Trophoblast cell (in vitro differentiated cells and primary cell): Measurements from ENCODE around the gene CSH2.

Experiments
- DNase-seq, 2 donors: peaks; one replicate each; pipeline ENCODE4 v3.0.0-alpha.2; 2016
- H2AFZ ChIP-seq: 2 replicates; pipeline ENCODE4 v1.6.1; 2013; ENCODE audit warnings: low read length, moderate library complexity, mild to moderate bottlenecking; ENCODE audit not compliant: insufficient read depth, poor library complexity
- H2AK5ac ChIP-seq: 2 replicates; pipeline ENCODE4 v1.6.1; 2013; ENCODE audit warnings: mild to moderate bottlenecking, low read length
- H2BK120ac ChIP-seq: 2 replicates; pipeline ENCODE4 v1.6.1; 2013; ENCODE audit warnings: low read length, mild to moderate bottlenecking, moderate library complexity; ENCODE audit not compliant: insufficient read depth, poor library complexity
- H2BK12ac ChIP-seq: 2 replicates; pipeline ENCODE4 v1.6.1; 2013; ENCODE audit warnings: mild to moderate bottlenecking, low read length, moderate library complexity
- H2BK5ac ChIP-seq: 2 replicates; pipeline ENCODE4 v1.6.1; 2013; ENCODE audit warnings: low read length, low read depth, moderate library complexity, mild to moderate bottlenecking; ENCODE audit not compliant: poor library complexity
- H3K14ac ChIP-seq: 2 replicates; pipeline ENCODE4 v1.6.1; 2013; ENCODE audit warnings: mild to moderate bottlenecking, low read length
- H3K18ac ChIP-seq: 2 replicates; pipeline ENCODE4 v1.6.1; 2013; ENCODE audit warnings: mild to moderate bottlenecking, low read length
- H3K23ac ChIP-seq: 2 replicates; pipeline ENCODE4 v1.6.1; 2013; ENCODE audit warnings: low read length
- H3K27ac ChIP-seq: 2 replicates; pipeline ENCODE4 v1.5.1; 2013; ENCODE audit warnings: low read depth, mild to moderate bottlenecking, inconsistent platforms, low read length, moderate library complexity
- H3K27me3 ChIP-seq: 2 replicates; pipeline ENCODE4 v1.6.1; 2013; ENCODE audit warnings: inconsistent platforms, mild to moderate bottlenecking, low read length, moderate library complexity; ENCODE audit not compliant: insufficient read depth
- H3K36me3 ChIP-seq, 2 experiments: 1 replicate in 1 of 2; 2 replicates in 1 of 2; pipeline ENCODE4 v1.6.1; 2013; ENCODE audit warnings: low read length in 2 of 2, mild to moderate bottlenecking in 2 of 2, moderate library complexity in 1 of 2; ENCODE audit not compliant: insufficient read depth in 2 of 2, control insufficient read depth in 1 of 2
- H3K4ac ChIP-seq: 2 replicates; pipeline ENCODE4 v1.6.1; 2013; ENCODE audit warnings: low read depth, mild to moderate bottlenecking, low read length, moderate library complexity
- H3K4me1 ChIP-seq, 2 experiments: 1 replicate in 1 of 2; 2 replicates in 1 of 2; pipeline ENCODE4 v1.6.1; 2013; ENCODE audit warnings: low read length in 2 of 2, mild to moderate bottlenecking in 2 of 2, moderate library complexity in 1 of 2; ENCODE audit not compliant: insufficient read depth in 2 of 2, control insufficient read depth in 1 of 2
- H3K4me2 ChIP-seq: 2 replicates; pipeline ENCODE4 v1.6.1; 2013; ENCODE audit warnings: inconsistent platforms, mild to moderate bottlenecking, low read length, moderate library complexity
- H3K4me3 ChIP-seq: 2 replicates; pipeline ENCODE4 v1.5.1; 2013; ENCODE audit warnings: mild to moderate bottlenecking, low read depth, low read length, inconsistent platforms
- H3K79me1 ChIP-seq: one replicate; pipeline ENCODE4 v1.6.1; 2013; ENCODE audit warnings: low read length
- H3K79me2 ChIP-seq: 2 replicates; pipeline ENCODE4 v1.6.1; 2013; ENCODE audit warnings: low read length, mild to moderate bottlenecking; ENCODE audit not compliant: control insufficient read depth, insufficient read depth, poor library complexity
- H3K9ac ChIP-seq: 2 replicates; pipeline ENCODE4 v1.6.1; 2013; ENCODE audit warnings: mild to moderate bottlenecking, low read length
- H3K9me3 ChIP-seq: 2 replicates; pipeline ENCODE4 v1.6.1; 2013; ENCODE audit warnings: low read depth, mild to moderate bottlenecking, control low read depth, inconsistent platforms, low read length; ENCODE audit not compliant: insufficient read depth
- H4K12ac ChIP-seq: 2 replicates; pipeline ENCODE4 v1.6.1; 2013; ENCODE audit warnings: low read depth, mild to moderate bottlenecking, low read length, moderate library complexity
- H4K8ac ChIP-seq: 2 replicates; pipeline ENCODE4 v1.6.1; 2013; ENCODE audit warnings: low read depth, mild to moderate bottlenecking, low read length, moderate library complexity
- H4K91ac ChIP-seq: one replicate; pipeline ENCODE4 v1.6.1; 2013; ENCODE audit warnings: low read depth, mild to moderate bottlenecking, low read length, moderate library complexity
- WGBS: extraction: QIAGEN DNeasy Blood & Tissue Kit; methylation state at CpG from one replicate; pipeline ENCODE4 v1.1.7; 2013; ENCODE audit warnings: missing lambda C conversion rate; ENCODE audit not compliant: insufficient read length, insufficient coverage; ENCODE audit errors: extremely low coverage; 5-methylcytosine and 5-hydroxymethylcytosine counted together

The CSH2 gene

GRCh38 chr17:63833026-63833740, 40.3 kb downstream of the CSH2 start:
- Histone ChIP-seq H3K27ac (no peak overlapping the region), H3K36me3 (peaks cover 72% of the 10 kb centered on the region in 2 experiments), H3K14ac (no peak overlapping the region), H4K91ac (no peak overlapping the region), H3K27me3 (no peaks in the 10 kb centered on the region), H2AFZ (no peak overlapping the region), H3K9ac (no peak overlapping the region), H3K79me2 (peaks cover 7% of the 10 kb centered on the region), H2BK120ac (no peak overlapping the region), H3K18ac (no peak overlapping the region), H3K79me1 (no peaks in the 10 kb centered on the region), H3K9me3 (no peaks in the 10 kb centered on the region), H3K4ac (no peak overlapping the region), H4K12ac (no peak overlapping the region), H4K8ac (no peak overlapping the region), H3K4me3 (no peak overlapping the region), H3K4me2 (no peak overlapping the region), H2BK5ac (no peak overlapping the region), H2AK5ac (no peak overlapping the region), H3K4me1 (peaks cover 6 to 17% of the 10 kb centered on the region in 2 experiments), H2BK12ac (no peak overlapping the region), H3K23ac (no peak overlapping the region)
- DNase-seq = no peak
- no CpG with 5 or more reads among the region's 14 CpGs for WGBS

GRCh38 chr17:63832455-63832854, 41.0 kb downstream of the CSH2 start:
- H3K9ac ChIP-seq = no peak overlapping the region
- no peak overlapping the region for H2BK5ac ChIP-seq
- H4K91ac ChIP-seq = no peak overlapping the region
- peaks cover 70 to 72% of the 10 kb centered on the region in 2 experiments for H3K36me3 ChIP-seq
- no peak overlapping the region for H3K27ac ChIP-seq
- no peak overlapping the region for H2AFZ ChIP-seq
- no CpG with 5 or more reads among the region's 2 CpGs for WGBS
- H3K9me3 ChIP-seq = no peaks in the 10 kb centered on the region
- H3K4me2 ChIP-seq = no peak overlapping the region
- H4K8ac ChIP-seq = no peak overlapping the region
- H3K4ac ChIP-seq = no peak overlapping the region
- peaks cover 2 to 17% of the 10 kb centered on the region in 2 experiments for H3K4me1 ChIP-seq
- H3K23ac ChIP-seq = no peak overlapping the region
- no peak overlapping the region for H3K4me3 ChIP-seq
- no peak overlapping the region for H2BK120ac ChIP-seq
- no peak overlapping the region for H2AK5ac ChIP-seq
- H3K18ac ChIP-seq = no peak overlapping the region
- H3K79me1 ChIP-seq = peaks cover 3% of the 10 kb centered on the region
- H3K27me3 ChIP-seq = no peaks in the 10 kb centered on the region
- H3K79me2 ChIP-seq = peaks cover 6% of the 10 kb centered on the region
- H3K14ac ChIP-seq = no peak overlapping the region
- DNase-seq = no peak
- H4K12ac ChIP-seq = no peak overlapping the region
- H2BK12ac ChIP-seq = no peak overlapping the region

- no CpG with 5 or more reads among the region's 5 CpGs for WGBS
- Histone ChIP-seq H3K36me3 (peaks cover 67 to 72% of the 10 kb centered on the region in 2 experiments), H2BK120ac (no peak overlapping the region), H4K91ac (no peak overlapping the region), H2AK5ac (no peak overlapping the region), H2AFZ (no peak overlapping the region), H4K12ac (no peak overlapping the region), H2BK12ac (no peak overlapping the region), H3K4me2 (no peak overlapping the region), H3K4me3 (no peak overlapping the region), H3K9ac (no peak overlapping the region), H4K8ac (no peak overlapping the region), H3K23ac (no peak overlapping the region), H3K79me2 (peaks cover 8% of the 10 kb centered on the region), H3K18ac (no peak overlapping the region), H3K27me3 (no peaks in the 10 kb centered on the region), H3K27ac (no peak overlapping the region), H3K79me1 (peaks cover 8% of the 10 kb centered on the region), H2BK5ac (no peak overlapping the region), H3K4me1 (peaks cover 2 to 17% of the 10 kb centered on the region in 2 experiments), H3K9me3 (no peaks in the 10 kb centered on the region), H3K14ac (no peak overlapping the region), H3K4ac (no peak overlapping the region)
- no peak for DNase-seq
Measured at GRCh38 chr17:63832014-63832413, 41.5 kb downstream of the CSH2 start.

- H3K18ac ChIP-seq = no peak overlapping the region
- no peak overlapping the region for H2BK5ac ChIP-seq
- no peak overlapping the region for H2BK120ac ChIP-seq
- no peak overlapping the region for H3K27ac ChIP-seq
- H3K4me3 ChIP-seq = no peak overlapping the region
- H3K79me2 ChIP-seq = peaks cover 10% of the 10 kb centered on the region
- no peak overlapping the region for H3K9ac ChIP-seq
- H3K14ac ChIP-seq = no peak overlapping the region
- no peak overlapping the region for H4K12ac ChIP-seq
- H2AK5ac ChIP-seq = no peak overlapping the region
- WGBS = no CpG with 5 or more reads among the region's 8 CpGs
- no peak overlapping the region for H4K91ac ChIP-seq
- peaks cover 2 to 17% of the 10 kb centered on the region in 2 experiments for H3K4me1 ChIP-seq
- H2AFZ ChIP-seq = no peak overlapping the region
- H3K4me2 ChIP-seq = no peak overlapping the region
- no peak overlapping the region for H3K4ac ChIP-seq
- H3K79me1 ChIP-seq = peaks cover 11% of the 10 kb centered on the region
- H3K27me3 ChIP-seq = no peaks in the 10 kb centered on the region
- DNase-seq = no peak
- peaks cover 63 to 68% of the 10 kb centered on the region in 2 experiments for H3K36me3 ChIP-seq
- H2BK12ac ChIP-seq = no peak overlapping the region
- H3K9me3 ChIP-seq = no peaks in the 10 kb centered on the region
- H3K23ac ChIP-seq = no peak overlapping the region
- no peak overlapping the region for H4K8ac ChIP-seq
Measured at GRCh38 chr17:63831505-63831904, 42.0 kb downstream of the CSH2 start.
